Endothelial cell of umbilical vein (primary cell): Measurements from ENCODE around the gene LRRN3. TPM values are rescaled to one million over a fixed set of nuclear protein-coding genes. Genes with fewer than 3 reads are reported as not detected.

Experiments
- BruUV-seq: library from RNA; stranded (reverse); fragments of 400-500 nt; replicated peaks from 2 replicates; lab custom pipeline; 2021; lab: Mats Ljungman, UMichigan
- CTCF ChIA-PET: fragments of 300-600, 350-600 bp; sonication (Branson Sonifier 250); formaldehyde crosslinking; loops from one replicate; lab custom pipeline; 2021; ENCODE audit warnings: antibody characterized with exemption, inconsistent platforms; lab: Charles Lee
- POLR2A ChIA-PET: fragments of 300-600, 350-600 bp; sonication (Branson Sonifier 250); formaldehyde crosslinking; loops from one replicate; lab custom pipeline; 2021; ENCODE audit warnings: antibody characterized with exemption, inconsistent platforms; lab: Charles Lee
- DNase-seq: peaks from one replicate; pipeline ENCODE4 v3.0.0-alpha.2; 2011; ENCODE audit warnings: low read depth, low spot score
- FAIRE-seq: peaks from 2 replicates; lab custom pipeline; 2011; peaks lifted over from hg19 to GRCh38; lab: Jason Lieb, UNC
- H2AFZ ChIP-seq: 2 replicates; pipeline ENCODE4 v1.6.0; 2012; ENCODE audit warnings: low read depth, low read length, control low read depth, inconsistent platforms
- H3K27ac ChIP-seq: 2 replicates; pipeline ENCODE4 v1.5.1; 2011; ENCODE audit warnings: low read depth, mild to moderate bottlenecking, control low read depth, low read length, moderate library complexity; ENCODE audit not compliant: insufficient read depth
- H3K27me3 ChIP-seq, 2 experiments: 2 replicates each; pipeline versions ENCODE4 v1.6.0 to v1.6.1; 2011; ENCODE audit warnings: low read length in 2 of 2, mixed read lengths in 1 of 2; ENCODE audit not compliant: control insufficient read depth in 2 of 2, insufficient read depth in 2 of 2
- H3K36me3 ChIP-seq, 2 experiments: 2 replicates in 1 of 2; 3 replicates in 1 of 2; pipeline ENCODE4 v1.5.1; 2011; ENCODE audit warnings: low read length in 2 of 2, mild to moderate bottlenecking in 1 of 2, moderate library complexity in 1 of 2; ENCODE audit not compliant: control insufficient read depth in 2 of 2, insufficient read depth in 2 of 2; ENCODE audit errors: extremely low read depth in 1 of 2
- H3K4me1 ChIP-seq: 3 replicates; pipeline ENCODE4 v1.5.1; 2011; ENCODE audit warnings: mild to moderate bottlenecking, low read length; ENCODE audit not compliant: control insufficient read depth, insufficient read depth; ENCODE audit errors: extremely low read depth
- H3K4me2 ChIP-seq: 2 replicates; pipeline ENCODE4 v1.6.1; 2011; ENCODE audit warnings: low read length, control low read depth, mixed read lengths; ENCODE audit not compliant: insufficient read depth
- H3K4me3 ChIP-seq, 3 experiments: fragments of 200-600 bp in 1 of 3; sonication (generic), shearing (Covaris generic) in 1 of 3; replicated peaks in 1 of 3; 2 replicates each; pipeline ENCODE4 v1.5.1; 2011 to 2016; ENCODE audit warnings: control low read depth in 3 of 3, low read length in 3 of 3, mild to moderate bottlenecking in 2 of 3, inconsistent platforms in 1 of 3, low read depth in 1 of 3, moderate library complexity in 1 of 3; ENCODE audit not compliant: insufficient read depth in 1 of 3
- H3K79me2 ChIP-seq: 2 replicates; pipeline ENCODE4 v1.6.0; 2012; ENCODE audit warnings: low read length, inconsistent platforms; ENCODE audit not compliant: control insufficient read depth, insufficient read depth
- H3K9ac ChIP-seq: replicated peaks from 2 replicates; pipeline ENCODE3; 2011; ENCODE audit warnings: low read length, control low read depth; ENCODE audit not compliant: insufficient read depth; ENCODE audit errors: extremely low read depth
- H3K9me1 ChIP-seq: replicated peaks from 3 replicates; pipeline ENCODE4 v1.6.0; 2011; ENCODE audit warnings: mild to moderate bottlenecking, low read length; ENCODE audit not compliant: control insufficient read depth, insufficient read depth; ENCODE audit errors: extremely low read depth
- H3K9me3 ChIP-seq: replicated peaks from 2 replicates; pipeline ENCODE4 v1.5.1; 2012; ENCODE audit warnings: low read length, inconsistent platforms; ENCODE audit not compliant: control insufficient read depth, insufficient read depth
- H4K20me1 ChIP-seq: replicated peaks from 2 replicates; pipeline ENCODE3; 2011; ENCODE audit warnings: mild to moderate bottlenecking, low read length; ENCODE audit not compliant: control insufficient read depth, insufficient read depth; ENCODE audit errors: extremely low read depth
- EZH2 ChIP-seq: IDR thresholded peaks from 2 replicates; pipeline ENCODE4 v1.6.1; 2012; ENCODE audit warnings: borderline replicate concordance, low read depth, mild to moderate bottlenecking, moderate library complexity, low read length, inconsistent platforms; ENCODE audit not compliant: severe bottlenecking
- FOS ChIP-seq: IDR thresholded peaks from 2 replicates; pipeline ENCODE4 v1.6.1; 2011; ENCODE audit warnings: mild to moderate bottlenecking, low read length, moderate library complexity, borderline replicate concordance; ENCODE audit not compliant: insufficient read depth
- GATA2 ChIP-seq: IDR thresholded peaks from 2 replicates; pipeline ENCODE4 v1.7.0; 2011; ENCODE audit warnings: low read depth, mild to moderate bottlenecking, moderate library complexity, mixed read lengths, low read length; ENCODE audit not compliant: insufficient read length, insufficient read depth
- JUN ChIP-seq: IDR thresholded peaks from 2 replicates; pipeline ENCODE4 v1.6.1; 2011; ENCODE audit warnings: borderline replicate concordance, low read depth; ENCODE audit not compliant: insufficient read length, insufficient read depth
- MYC ChIP-seq: IDR thresholded peaks from one replicate; pipeline ENCODE4 v1.6.1; 2011; ENCODE audit warnings: mild to moderate bottlenecking, low read depth, low read length
- POLR2A ChIP-seq: IDR thresholded peaks from 2 replicates; pipeline ENCODE4 v1.6.1; 2012; ENCODE audit warnings: low read depth, mild to moderate bottlenecking, control low read depth, low read length
- POLR2AphosphoS5 ChIP-seq: IDR thresholded peaks from 2 replicates; pipeline ENCODE4 v1.6.1; 2012; ENCODE audit warnings: low read depth, mild to moderate bottlenecking, control low read depth, low read length, moderate library complexity; ENCODE audit not compliant: insufficient read depth
- dilution Hi-C: fragments of 300-500 bp; cut with MboI; formaldehyde crosslinking; loops from one replicate; pipeline ENCODE4 v1.15.0; 2019; ENCODE audit warnings: low sequenced_read_pairs; ENCODE audit not compliant: extremely low pct_ligation_motif_present
- intact Hi-C: fragments of 100-400 bp; cut with micrococcal nuclease; formaldehyde crosslinking; loops from one replicate; pipeline ENCODE4 v1.10.0; 2022
- polyA plus RNA-seq, 4 experiments: library from polyadenylated mRNA; depleted of rRNA in 3 of 4; stranded (reverse) in 3 of 4; unstranded in 1 of 4; fragments of >200 nt; gene quantifications; 2 replicates each; pipeline versions ENCODE4 v1.2.1 to v1.2.3, GENCODE V29; 2011 to 2012; ENCODE audit warnings: missing spikeins in 1 of 4
- total RNA-seq: library from RNA; stranded (reverse); gene quantifications from 2 replicates; pipeline ENCODE4 v1.2.3, GENCODE V29; 2021
- TF ChIP-seq, protein P1 (sequence below): IDR thresholded peaks from 2 replicates; pipeline ENCODE4 v1.6.1; 2011; ENCODE audit not compliant: insufficient read depth, insufficient read length
- TF ChIP-seq, protein P2 (sequence below), 2 donors: IDR thresholded peaks; 1 replicate in 1 of 2; 2 replicates in 1 of 2; pipeline ENCODE4 v1.5.1; 2011; ENCODE audit warnings: low read length in 2 of 2, mild to moderate bottlenecking in 2 of 2, moderate library complexity in 2 of 2, control low read depth in 1 of 2, inconsistent platforms in 1 of 2, low read depth in 1 of 2; ENCODE audit not compliant: insufficient read depth in 1 of 2; ENCODE audit errors: extremely low read depth in 1 of 2

The LRRN3 gene
- total and polyA plus RNA-seq, 2 donors (not counting 3 experiments of a cell fraction or from before 2014, with no cell fraction given), result not detected

DNA sequence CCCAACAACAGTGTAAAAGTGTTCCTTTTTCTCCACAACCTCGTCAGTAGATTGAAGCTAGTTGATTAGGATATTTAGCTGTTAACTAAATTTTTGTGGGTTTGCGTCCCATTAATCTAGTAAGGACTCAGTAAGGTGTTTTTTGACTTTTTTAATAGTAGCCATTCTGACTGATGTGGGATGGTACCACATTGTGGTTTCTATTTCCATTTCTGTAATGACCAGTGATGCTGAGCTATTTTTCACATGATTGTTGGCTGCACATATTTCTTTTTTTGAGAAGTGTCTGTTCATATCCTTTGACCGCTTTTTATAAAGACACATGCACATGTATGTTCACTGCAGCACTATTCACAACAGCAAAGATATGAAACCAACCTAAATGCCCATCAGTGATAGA, 5.6 kb upstream of the LRRN3 start:
- H3K4me2 ChIP-seq, result no peak overlapping the region
- DNase-seq (no peak), FAIRE-seq (no peak)
- no peaks in the 10 kb centered on the region for H3K36me3 ChIP-seq
- H3K9me3 ChIP-seq, result no peaks in the 10 kb centered on the region
- no peak overlapping the region for H3K4me3 ChIP-seq
- POLR2A ChIA-PET, result no interaction called here
- H3K9ac ChIP-seq, result no peak overlapping the region
- no peaks in the 10 kb centered on the region for H3K4me1 ChIP-seq
- intact Hi-C loops (loop anchor here (5.0 kb wide), 1 partner anchor 652 kb away; no protein-coding TSS in a partner anchor), dilution Hi-C loops (no loop called here)
- CTCF ChIA-PET, result no interaction called here
- H2AFZ ChIP-seq, result no peak overlapping the region
- H3K27me3 ChIP-seq, result no peaks in the 10 kb centered on the region
- BruUV-seq, result no TSS peak
- H3K79me2 ChIP-seq, result no peaks in the 10 kb centered on the region
- no peaks in the 10 kb centered on the region for H4K20me1 ChIP-seq
- TF ChIP-seq FOS, result no peak
- TF ChIP-seq EZH2, result no peak
- TF ChIP-seq POLR2A, result no peak
- TF ChIP-seq JUN, result no peak
- TF ChIP-seq POLR2AphosphoS5, result no peak
- TF ChIP-seq MYC, result no peak
- TF ChIP-seq, protein P1, sequence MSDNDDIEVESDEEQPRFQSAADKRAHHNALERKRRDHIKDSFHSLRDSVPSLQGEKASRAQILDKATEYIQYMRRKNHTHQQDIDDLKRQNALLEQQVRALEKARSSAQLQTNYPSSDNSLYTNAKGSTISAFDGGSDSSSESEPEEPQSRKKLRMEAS, result no peak
- TF ChIP-seq, protein P2, sequence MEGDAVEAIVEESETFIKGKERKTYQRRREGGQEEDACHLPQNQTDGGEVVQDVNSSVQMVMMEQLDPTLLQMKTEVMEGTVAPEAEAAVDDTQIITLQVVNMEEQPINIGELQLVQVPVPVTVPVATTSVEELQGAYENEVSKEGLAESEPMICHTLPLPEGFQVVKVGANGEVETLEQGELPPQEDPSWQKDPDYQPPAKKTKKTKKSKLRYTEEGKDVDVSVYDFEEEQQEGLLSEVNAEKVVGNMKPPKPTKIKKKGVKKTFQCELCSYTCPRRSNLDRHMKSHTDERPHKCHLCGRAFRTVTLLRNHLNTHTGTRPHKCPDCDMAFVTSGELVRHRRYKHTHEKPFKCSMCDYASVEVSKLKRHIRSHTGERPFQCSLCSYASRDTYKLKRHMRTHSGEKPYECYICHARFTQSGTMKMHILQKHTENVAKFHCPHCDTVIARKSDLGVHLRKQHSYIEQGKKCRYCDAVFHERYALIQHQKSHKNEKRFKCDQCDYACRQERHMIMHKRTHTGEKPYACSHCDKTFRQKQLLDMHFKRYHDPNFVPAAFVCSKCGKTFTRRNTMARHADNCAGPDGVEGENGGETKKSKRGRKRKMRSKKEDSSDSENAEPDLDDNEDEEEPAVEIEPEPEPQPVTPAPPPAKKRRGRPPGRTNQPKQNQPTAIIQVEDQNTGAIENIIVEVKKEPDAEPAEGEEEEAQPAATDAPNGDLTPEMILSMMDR (IDR thresholded peaks at IDR 0.05; ENCODE audit: extremely low read depth in 1 of 2, insufficient read depth in 1 of 2, low read depth in 1 of 2, low read length in 2 of 2), result no peak
- no peak for TF ChIP-seq GATA2
- H3K27ac ChIP-seq, result no peak overlapping the region
- H3K9me1 ChIP-seq, result no peaks in the 10 kb centered on the region
